Left lung (tissue), 10 donors: ENCODE results near the gene PCYOX1L. TPM values are rescaled to one million over a fixed set of nuclear protein-coding genes. Genes with fewer than 3 reads are reported as not detected.

Experiments used
- ATAC-seq: fragments of 200-7000 bp; cut with Tn5 transposase; one replicate; pipeline ENCODE4 v1.9.1; 2020; ENCODE audit warnings: moderate library complexity
- DNase-seq, 4 donors: peaks; one replicate each; pipeline ENCODE4 v3.0.0-alpha.2; 2013 to 2020
- H3K27ac ChIP-seq, 2 donors: fragments of 200-600 bp; sonication (generic) in 1 of 2; one replicate each; pipeline versions ENCODE4 v1.5.0 to v1.8.0; 2020 to 2021
- H3K27me3 ChIP-seq, 2 donors: fragments of 200-600 bp; sonication (generic) in 1 of 2; one replicate each; pipeline versions ENCODE4 v1.5.0 to v1.8.0; 2020 to 2021
- H3K36me3 ChIP-seq, 2 donors: fragments of 200-600 bp; sonication (generic) in 1 of 2; one replicate each; pipeline versions ENCODE4 v1.5.0 to v1.8.0; 2020 to 2021
- H3K4me1 ChIP-seq, 2 donors: fragments of 200-600 bp; one replicate each; pipeline ENCODE4 v1.8.0; 2021
- H3K4me3 ChIP-seq, 2 donors: fragments of 200-600 bp; sonication (generic) in 1 of 2; one replicate each; pipeline versions ENCODE4 v1.5.0 to v1.8.0; 2020 to 2021; ENCODE audit warnings: mild to moderate bottlenecking in 1 of 2
- H3K9me3 ChIP-seq, 2 donors: fragments of 200-600 bp; sonication (generic) in 1 of 2; one replicate each; pipeline versions ENCODE4 v1.5.0 to v1.8.0; 2020 to 2021
- CTCF ChIP-seq, 2 donors: fragments of 200-600 bp; sonication (generic) in 1 of 2; IDR thresholded peaks; one replicate each; pipeline versions ENCODE4 v1.5.0 to v1.8.0; 2021; ENCODE audit warnings: antibody characterized with exemption in 2 of 2
- intact Hi-C, 2 donors: fragments of 100-400 bp; cut with DNase I; formaldehyde crosslinking; loops; one replicate each; pipeline versions ENCODE4 v1.11.2 to v1.14.2; 2022
- polyA plus RNA-seq, 6 donors: library from polyadenylated mRNA; unstranded; fragments of 120-200 nt; gene quantifications; one replicate each; pipeline ENCODE4 v1.2.1, GENCODE V29; 2013; ENCODE audit not compliant: insufficient read length in 6 of 6
- total RNA-seq, 2 donors: library from RNA; stranded (reverse); fragmentation: NEBNext Ultra II Directional; extraction: Animal tissue kit (Norgen Biotek cat#: 25700); gene quantifications; one replicate each; pipeline ENCODE4 v1.2.1, GENCODE V29; 2021
- donor health status: DM: no; HTN: yes; CAD: no.
- donor health status: DM: no; HTN: no; CAD: no.

The PCYOX1L gene
- total and polyA plus RNA-seq, 8 donors: 9.0 to 17.9 (median 15.8) TPM

- no peak overlapping the region for H3K4me3 ChIP-seq
- no peak for TF ChIP-seq CTCF (IDR thresholded peaks at IDR 0.05)
- no peak overlapping the region for H3K27ac ChIP-seq
- intact Hi-C loops: no loop called here
- H3K4me1 ChIP-seq: peaks cover 0 to 18% of the 10 kb centered on the region in 2 donors
- no peaks in the 10 kb centered on the region for H3K36me3 ChIP-seq
- no peak for ATAC-seq
- no peak for DNase-seq
- H3K9me3 ChIP-seq: no peaks in the 10 kb centered on the region
- no peaks in the 10 kb centered on the region for H3K27me3 ChIP-seq
Measured at GRCh38 chr5:149363936-149364335, 6.1 kb downstream of the PCYOX1L start.

- no peak overlapping the region for H3K4me3 ChIP-seq
- no peaks in the 10 kb centered on the region for H3K36me3 ChIP-seq
- TF ChIP-seq CTCF (IDR thresholded peaks at IDR 0.05): no peak
- intact Hi-C loops: no loop called here
- no peak for DNase-seq
- no peaks in the 10 kb centered on the region for H3K9me3 ChIP-seq
- no peaks in the 10 kb centered on the region for H3K27me3 ChIP-seq
- ATAC-seq: no peak
- H3K4me1 ChIP-seq: peaks cover 0 to 11% of the 10 kb centered on the region in 2 donors
- H3K27ac ChIP-seq: no peak overlapping the region
Measured at GRCh38 chr5:149364719-149365118, 6.9 kb downstream of the PCYOX1L start.

- Histone ChIP-seq H3K36me3 (no peaks in the 10 kb centered on the region), H3K27me3 (no peaks in the 10 kb centered on the region), H3K27ac (no peak overlapping the region), H3K4me3 (no peak overlapping the region), H3K9me3 (no peaks in the 10 kb centered on the region), H3K4me1 (peaks cover 0 to 4% of the 10 kb centered on the region in 2 donors)
- no peak for DNase-seq
- ATAC-seq: no peak
- no peak for TF ChIP-seq CTCF (IDR thresholded peaks at IDR 0.05)
- intact Hi-C loops: no loop called here
Measured at GRCh38 chr5:149365418-149365817, 7.6 kb downstream of the PCYOX1L start.

DNA sequence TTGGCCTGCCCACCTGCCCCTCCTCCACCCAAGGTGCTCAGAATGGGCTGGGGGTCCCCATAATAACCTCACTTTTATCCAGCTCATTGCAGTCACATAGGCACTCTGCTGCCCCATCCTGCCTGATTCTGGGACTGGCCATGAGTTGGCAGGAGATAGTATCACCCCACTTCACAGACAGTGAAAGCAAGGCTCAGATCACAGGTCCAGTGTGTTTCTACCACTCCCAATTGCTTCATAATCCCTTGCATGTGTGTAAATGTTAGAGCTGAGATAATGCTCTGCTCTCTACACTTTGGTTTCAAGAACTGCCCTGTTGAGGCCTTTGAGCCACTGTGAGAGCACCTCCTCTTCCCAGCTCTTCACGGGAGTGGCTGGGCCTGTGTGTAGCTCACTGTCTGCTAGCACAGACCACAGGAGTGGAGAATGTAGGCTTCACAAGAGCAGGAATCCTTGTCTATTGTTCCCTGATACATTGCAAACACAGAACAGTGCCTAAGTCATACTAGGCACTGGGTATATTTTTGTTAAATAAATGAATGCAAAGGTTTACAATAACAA is 8.4 kb downstream of the PCYOX1L start:
- no peak overlapping the region for H3K4me3 ChIP-seq
- no peak for TF ChIP-seq CTCF (IDR thresholded peaks at IDR 0.05)

GRCh38 chr5:149367249-149367971 is 9.6 kb downstream of the PCYOX1L start:
- H3K36me3 ChIP-seq: no peaks in the 10 kb centered on the region
- no peaks in the 10 kb centered on the region for H3K9me3 ChIP-seq
- peak; percentile 65 to 77 for TF ChIP-seq CTCF (IDR thresholded peaks at IDR 0.05)
- H3K4me3 ChIP-seq: no peak overlapping the region
- no peak overlapping the region for H3K27ac ChIP-seq
- H3K4me1 ChIP-seq: peaks cover 0 to 8% of the 10 kb centered on the region in 2 donors
- peak; percentile 72 for ATAC-seq
- DNase-seq: peak in 1 of 4 donors; percentile 67
- no peaks in the 10 kb centered on the region for H3K27me3 ChIP-seq
- intact Hi-C loops: no loop called here

More for the DNA sequence above, 8.4 kb downstream of the PCYOX1L start:
- Histone ChIP-seq H3K9me3 (no peaks in the 10 kb centered on the region), H3K27ac (no peak overlapping the region), H3K36me3 (no peaks in the 10 kb centered on the region), H3K4me1 (peaks cover 0 to 8% of the 10 kb centered on the region in 2 donors), H3K27me3 (no peaks in the 10 kb centered on the region)
- ATAC-seq (no peak), DNase-seq (no peak)
- intact Hi-C loops: no loop called here
